Psoas muscle (tissue), 8 donors: ENCODE measurements around the gene PSAT1. TPM values are rescaled to one million over a fixed set of nuclear protein-coding genes. Genes with fewer than 3 reads are reported as not detected.

Source experiments
- ATAC-seq, 4 donors: fragments of 200-7000 bp; cut with Tn5 transposase; one replicate each; pipeline ENCODE4 v1.9.1; 2020; ENCODE audit warnings: moderate library complexity in 3 of 4, mild to moderate bottlenecking in 2 of 4
- DNase-seq, 2 donors: peaks; one replicate each; pipeline ENCODE4 v3.0.0-alpha.2; 2020
- H3K27ac ChIP-seq: fragments of 200-600 bp; one replicate; pipeline ENCODE4 v1.8.0; 2022
- H3K27me3 ChIP-seq, 3 donors: fragments of 200-600 bp in 1 of 3; one replicate each; pipeline versions ENCODE4 v1.6.1 to v1.8.0; 2013 to 2022; ENCODE audit warnings: low read length in 2 of 3, mild to moderate bottlenecking in 2 of 3, moderate library complexity in 1 of 3; ENCODE audit not compliant: insufficient read depth in 3 of 3
- H3K36me3 ChIP-seq, 2 donors: fragments of 200-600 bp in 1 of 2; one replicate each; pipeline versions ENCODE4 v1.6.1 to v1.8.0; 2013 to 2022; ENCODE audit warnings: low read depth in 1 of 2, mild to moderate bottlenecking in 1 of 2, moderate library complexity in 1 of 2; ENCODE audit not compliant: insufficient read depth in 1 of 2
- H3K4me1 ChIP-seq: fragments of 200-600 bp; one replicate; pipeline ENCODE4 v1.8.0; 2022
- H3K4me3 ChIP-seq: fragments of 200-600 bp; one replicate; pipeline ENCODE4 v1.8.0; 2022; ENCODE audit warnings: mild to moderate bottlenecking
- H3K9me3 ChIP-seq: fragments of 200-600 bp; one replicate; pipeline ENCODE4 v1.8.0; 2022
- CTCF ChIP-seq: fragments of 200-600 bp; IDR thresholded peaks from one replicate; pipeline ENCODE4 v1.8.0; 2022; ENCODE audit warnings: antibody characterized with exemption
- WGBS, 3 donors: extraction: QIAGEN DNeasy Blood & Tissue Kit; methylation state at CpG; one replicate each; pipeline versions ENCODE4 v1.1.6 to v1.1.7; 2013; 5-methylcytosine and 5-hydroxymethylcytosine counted together
- intact Hi-C, 2 donors: fragments of 100-400 bp; cut with DNase I; formaldehyde crosslinking; loops; one replicate each; pipeline versions ENCODE4 v1.11.0 to v1.14.2; 2022
- polyA plus RNA-seq, 3 donors: library from polyadenylated mRNA; stranded (reverse); fragments of 200-250 nt; gene quantifications; one replicate each; pipeline ENCODE4 v1.2.3, GENCODE V29; 2013
- total RNA-seq, 4 donors: library from RNA; stranded (reverse); fragmentation: NEBNext Ultra II Directional in 2 of 4; extraction: Animal tissue kit (Norgen Biotek cat#: 25700) in 2 of 4; gene quantifications; one replicate each; pipeline versions ENCODE4 v1.2.1 to v1.2.4, GENCODE V29; 2021 to 2023
- donor health status: healthy with polysubstance abuse.
- donor health status: DM: no; HTN: no; CAD: no; lungs with moderate emphysema.
- donor health status: Bipolar disorder and iron deficiency.
- donor health status: healthy.
- donor health status: DM: yes; HTN: yes; CAD: no.
- donor health status: DM: no; HTN: no; CAD: no.
- donor health status: DM: no; HTN: no; CAD: no.
- donor health status: DM: yes; HTN: yes; CAD: no.

PSAT1 gene
- total and polyA plus RNA-seq, 7 donors, result 0.15 to 2.0 (median 0.53) TPM

DNA sequence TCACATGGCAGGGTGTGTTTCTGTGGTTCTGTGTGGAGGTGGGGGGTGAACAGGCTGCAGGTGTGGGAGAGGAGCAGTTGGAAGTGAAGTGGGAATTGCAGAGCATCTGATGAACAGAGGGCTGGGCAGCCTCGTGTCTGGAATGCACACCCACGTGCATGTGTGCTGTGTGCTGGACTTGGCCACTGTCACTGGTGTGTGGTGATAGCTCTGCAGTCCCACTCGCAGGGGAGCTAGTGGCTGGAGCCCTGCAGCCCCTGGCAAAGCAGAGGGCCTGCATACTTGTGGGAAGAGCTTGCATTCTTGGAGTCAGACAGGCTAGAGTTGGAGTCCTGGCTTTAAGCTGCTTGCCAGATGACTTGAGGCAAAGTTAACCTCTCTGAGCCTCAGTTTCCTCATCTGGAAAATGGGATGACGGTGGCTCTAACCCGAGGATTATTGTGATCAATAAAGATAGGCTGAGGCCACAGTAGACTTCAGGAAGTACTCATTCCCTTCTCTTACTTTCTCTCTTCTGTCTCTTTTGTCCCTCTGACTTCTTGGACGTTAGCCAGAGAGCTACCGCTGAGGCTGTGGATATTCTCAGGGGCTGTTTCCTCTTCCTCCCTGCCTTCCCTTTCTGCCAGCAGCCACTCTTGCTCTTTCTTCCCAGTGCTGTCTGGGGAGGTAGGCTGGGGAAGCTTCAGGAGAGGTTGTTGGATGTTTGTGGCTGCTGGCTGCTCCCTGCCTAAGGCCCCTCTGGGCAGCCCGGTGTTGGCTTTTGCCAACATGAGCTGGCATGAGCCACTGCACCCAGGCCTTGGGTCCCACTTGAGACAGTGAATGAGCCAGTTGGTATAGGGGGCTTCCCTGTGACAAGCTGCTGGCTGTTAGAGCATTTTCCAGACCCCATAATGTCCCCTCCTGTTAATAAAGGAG is 18.3 kb downstream of the PSAT1 start:
- no peak for ATAC-seq
- 41 to 52% (median 52%) methylated on average over 8 of the region's 8 CpGs for WGBS, 3 donors
- Histone ChIP-seq H3K27me3 (no peaks in the 10 kb centered on the region), H3K36me3 (no peaks in the 10 kb centered on the region), H3K4me1 (no peaks in the 10 kb centered on the region), H3K9me3 (no peaks in the 10 kb centered on the region), H3K27ac (no peak overlapping the region), H3K4me3 (no peak overlapping the region)
- intact Hi-C loops, result no loop called here
- no peak for TF ChIP-seq CTCF
- no peak for DNase-seq

DNA sequence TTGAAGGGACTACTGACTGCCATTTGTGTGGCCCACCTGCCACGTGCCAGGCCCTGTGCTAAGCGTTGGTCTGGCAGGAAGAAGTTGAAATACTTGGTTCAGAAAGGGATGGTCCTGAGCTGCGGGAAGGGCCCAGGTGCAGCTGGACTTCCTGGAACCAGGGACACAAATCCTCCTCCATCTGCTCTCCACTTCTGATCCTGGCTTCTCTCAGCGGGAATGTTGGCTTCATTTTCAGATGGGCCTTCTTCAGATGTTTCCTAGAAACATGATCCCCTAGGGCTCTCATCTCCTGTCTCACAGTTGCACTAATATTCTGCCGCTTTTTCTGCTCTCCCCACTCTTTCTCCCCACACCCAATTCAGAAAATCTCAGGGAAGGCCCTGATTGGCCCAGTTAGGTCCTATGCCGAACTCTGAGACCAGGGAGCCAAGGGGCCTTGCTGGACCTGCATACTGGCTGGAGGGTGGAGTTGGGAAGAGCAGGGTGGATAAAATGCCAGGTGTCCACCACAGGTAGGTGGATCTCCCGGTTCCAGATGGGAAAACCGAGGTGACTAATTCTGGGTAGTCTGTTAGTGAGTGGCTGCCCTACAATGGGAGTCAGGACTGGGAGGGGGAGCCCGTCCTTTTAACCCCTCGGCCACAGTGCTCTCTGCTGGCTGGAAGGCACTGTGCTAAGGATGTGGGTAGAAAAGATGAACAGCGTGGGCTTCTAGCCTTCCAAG is 19.4 kb downstream of the PSAT1 start:
- TF ChIP-seq CTCF, result no peak

GRCh38 chr9:78319197-78320029 is 22.5 kb downstream of the PSAT1 start:
- Histone ChIP-seq H3K27ac (no peak overlapping the region), H3K4me3 (no peak overlapping the region), H3K27me3 (no peaks in the 10 kb centered on the region), H3K9me3 (no peaks in the 10 kb centered on the region), H3K36me3 (no peaks in the 10 kb centered on the region), H3K4me1 (no peaks in the 10 kb centered on the region)
- DNase-seq (no peak), ATAC-seq (no peak)
- intact Hi-C loops, result no loop called here
- WGBS, 3 donors, result 76 to 87% (median 77%) methylated on average over 6 of the region's 6 CpGs
- no peak for TF ChIP-seq CTCF

More for the DNA sequence above, 19.4 kb downstream of the PSAT1 start:
- Histone ChIP-seq H3K9me3 (no peaks in the 10 kb centered on the region), H3K36me3 (no peaks in the 10 kb centered on the region), H3K27me3 (no peaks in the 10 kb centered on the region), H3K4me1 (no peaks in the 10 kb centered on the region), H3K27ac (no peak overlapping the region), H3K4me3 (no peak overlapping the region)
- WGBS, 3 donors, result 69 to 77% (median 73%) methylated on average over 11 of the region's 11 CpGs
- intact Hi-C loops, result no loop called here
- DNase-seq (no peak), ATAC-seq (no peak)

DNA sequence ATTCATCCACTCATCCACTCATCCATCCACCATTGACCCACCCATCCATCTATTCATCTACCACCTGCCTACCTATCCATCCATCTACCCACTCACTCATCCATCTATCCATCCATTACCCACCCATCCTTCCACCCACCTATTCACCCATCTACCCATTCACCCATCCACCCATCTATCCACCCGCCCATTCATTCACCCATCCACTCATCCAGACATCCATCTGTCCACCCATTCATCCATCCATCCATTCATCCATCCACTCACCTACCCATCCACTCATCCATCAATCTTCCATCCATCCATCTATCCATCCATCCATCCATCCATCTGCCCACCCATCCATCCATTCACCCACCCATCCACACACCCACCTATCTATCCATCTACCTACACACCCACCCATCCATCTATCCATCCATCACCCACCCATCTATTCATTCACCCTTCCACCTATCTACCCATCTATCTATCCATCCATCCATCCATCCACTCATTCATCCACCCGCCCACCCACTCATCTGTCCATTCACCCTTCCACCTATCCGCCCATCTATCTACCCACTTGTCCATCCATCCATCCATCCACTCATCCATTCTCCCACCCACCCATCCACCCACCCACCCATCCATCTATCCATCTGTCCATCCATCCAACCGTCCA is 23.2 kb downstream of the PSAT1 start:
- H3K9me3 ChIP-seq, result no peaks in the 10 kb centered on the region
- H3K4me3 ChIP-seq, result no peak overlapping the region
- H3K36me3 ChIP-seq, result no peaks in the 10 kb centered on the region
- no peak for DNase-seq
- TF ChIP-seq CTCF, result no peak
- 74 to 96% (median 75%) methylated on average over 4 of the region's 4 CpGs for WGBS, 3 donors
- no peaks in the 10 kb centered on the region for H3K4me1 ChIP-seq
- intact Hi-C loops, result no loop called here
- H3K27me3 ChIP-seq, result no peaks in the 10 kb centered on the region
- no peak overlapping the region for H3K27ac ChIP-seq
- no peak for ATAC-seq
